HCT116 (cell line): ENCODE results near the gene ZNF423. TPM values are rescaled to one million over a fixed set of nuclear protein-coding genes. Genes with fewer than 3 reads are reported as not detected.

Source experiments
- ATAC-seq: fragments of 200-7000 bp; cut with Tn5 transposase; 2 replicates; pipeline ENCODE4 v1.9.1; 2020; ENCODE audit warnings: mild to moderate bottlenecking, moderate library complexity
- BruUV-seq: library from RNA; stranded (reverse); fragments of 400-500 nt; replicated peaks from 2 replicates; lab custom pipeline; 2021; lab: Mats Ljungman, UMichigan
- CTCF ChIA-PET: fragments of 300-600 bp; sonication (Branson Sonifier 250); formaldehyde crosslinking; loops from one replicate; lab custom pipeline; 2021; ENCODE audit warnings: antibody characterized with exemption; lab: Charles Lee
- POLR2A ChIA-PET: fragments of 300-600, 350-600 bp; sonication (Branson Sonifier 250); formaldehyde crosslinking; loops from one replicate; lab custom pipeline; 2021; ENCODE audit warnings: antibody characterized with exemption; lab: Charles Lee
- RAD21 ChIA-PET, 2 experiments: fragments of 300-600 bp; sonication (Branson Sonifier 250); formaldehyde crosslinking; loops; one replicate each; lab custom pipeline; 2023; ENCODE audit warnings: low total read pairs in 2 of 2; ENCODE audit not compliant: uncharacterized antibody in 2 of 2, unreplicated experiment in 2 of 2, low non-redundant PET in 1 of 2; lab: Charles Lee
- DNase-seq: peaks from one replicate; pipeline ENCODE4 v3.0.0-alpha.2; 2010; ENCODE audit warnings: low read depth, low spot score
- H2AFZ ChIP-seq: fragments of 200-600 bp; shearing (Covaris generic), sonication (generic); 2 replicates; pipeline ENCODE4 v1.6.1; 2017; ENCODE audit warnings: low read depth, mixed run types, mixed read lengths, antibody characterized with exemption, low read length; ENCODE audit not compliant: poor library complexity, severe bottlenecking
- H3K27ac ChIP-seq: 2 replicates; pipeline ENCODE4 v1.5.1; 2012; ENCODE audit warnings: low read depth, low read length
- H3K27me3 ChIP-seq: fragments of 200-600 bp; sonication (generic); 2 replicates; pipeline ENCODE4 v1.6.1; 2016; ENCODE audit warnings: mixed run types, low read length, mixed read lengths; ENCODE audit not compliant: insufficient read depth
- H3K36me3 ChIP-seq, 2 experiments: fragments of 200-500 bp in 1 of 2; fragments of 200-600 bp in 1 of 2; sonication (Bioruptor generic) in 1 of 2; sonication (generic) in 1 of 2; 2 replicates each; pipeline versions ENCODE4 v1.5.1 to v1.6.1; 2014 to 2016; ENCODE audit warnings: low read length in 2 of 2, inconsistent platforms in 1 of 2, mixed read lengths in 1 of 2, mixed run types in 1 of 2; ENCODE audit not compliant: insufficient read depth in 2 of 2, control insufficient read depth in 1 of 2
- H3K4me1 ChIP-seq, 2 experiments: fragments of 200-600 bp in 1 of 2; sonication (generic) in 1 of 2; 2 replicates each; pipeline versions ENCODE4 v1.5.1 to v1.6.1; 2012 to 2017; ENCODE audit warnings: low read length in 2 of 2, inconsistent platforms in 1 of 2, mild to moderate bottlenecking in 1 of 2, mixed read lengths in 1 of 2, mixed run types in 1 of 2, moderate library complexity in 1 of 2; ENCODE audit not compliant: insufficient read depth in 2 of 2, control insufficient read depth in 1 of 2
- H3K4me2 ChIP-seq: fragments of 200-600 bp; sonication (generic); 2 replicates; pipeline ENCODE4 v1.6.1; 2017; ENCODE audit warnings: mixed run types, low read length, mixed read lengths
- H3K4me3 ChIP-seq, 2 experiments: fragments of 200-600 bp in 1 of 2; sonication (generic) in 1 of 2; replicated peaks in 1 of 2; 2 replicates each; pipeline ENCODE4 v1.5.1; 2011 to 2016; ENCODE audit warnings: low read length in 2 of 2, control low read depth in 1 of 2, low read depth in 1 of 2, mild to moderate bottlenecking in 1 of 2, mixed read lengths in 1 of 2, mixed run types in 1 of 2
- H3K79me2 ChIP-seq: fragments of 200-600 bp; sonication (generic); 2 replicates; pipeline ENCODE4 v1.6.1; 2017; ENCODE audit warnings: mild to moderate bottlenecking, mixed run types, low read length, moderate library complexity, mixed read lengths; ENCODE audit not compliant: insufficient read depth
- H3K9ac ChIP-seq: fragments of 200-600 bp; sonication (generic); 2 replicates; pipeline ENCODE4 v1.6.1; 2016; ENCODE audit warnings: low read length, mixed read lengths
- H3K9me2 ChIP-seq: fragments of 200-600 bp; sonication (generic), shearing (Covaris generic); 2 replicates; pipeline ENCODE4 v1.6.1; 2017; ENCODE audit warnings: mixed run types, mild to moderate bottlenecking, moderate library complexity; ENCODE audit not compliant: insufficient read depth
- H3K9me3 ChIP-seq, 2 experiments: fragments of 200-500 bp in 1 of 2; fragments of 200-600 bp in 1 of 2; sonication (Bioruptor generic) in 1 of 2; sonication (generic) in 1 of 2; 2 replicates each; pipeline ENCODE4 v1.6.1; 2014 to 2017; ENCODE audit warnings: low read length in 2 of 2, mixed read lengths in 2 of 2, inconsistent platforms in 1 of 2, low read depth in 1 of 2, mild to moderate bottlenecking in 1 of 2, mixed run types in 1 of 2, moderate library complexity in 1 of 2; ENCODE audit not compliant: control insufficient read depth in 1 of 2, insufficient read depth in 1 of 2
- H4K20me1 ChIP-seq: fragments of 200-600 bp; sonication (generic), shearing (Covaris generic); 2 replicates; pipeline ENCODE4 v1.6.1; 2017; ENCODE audit warnings: mixed run types, mild to moderate bottlenecking, moderate library complexity; ENCODE audit not compliant: insufficient read depth
- RAD21 ChIP-seq: IDR thresholded peaks from 2 replicates; pipeline ENCODE4 v1.6.1; 2012; ENCODE audit warnings: low read depth, mild to moderate bottlenecking
- SIN3A ChIP-seq: IDR thresholded peaks from 2 replicates; pipeline ENCODE4 v1.6.1; 2012; ENCODE audit warnings: low read depth
- YY1 ChIP-seq: IDR thresholded peaks from 2 replicates; pipeline ENCODE4 v1.6.1; 2011; ENCODE audit warnings: low read length, low read depth, moderate library complexity, mild to moderate bottlenecking; ENCODE audit not compliant: insufficient replicate concordance; ENCODE audit errors: extremely low read depth
- intact Hi-C: fragments of 100-400 bp; cut with micrococcal nuclease; formaldehyde crosslinking; loops from 2 replicates; pipeline ENCODE4 v1.10.0; 2022
- total RNA-seq: library from RNA; stranded (reverse); gene quantifications from one replicate; pipeline ENCODE4 v1.2.1, GENCODE V29; 2021; ENCODE audit not compliant: unreplicated experiment
- TF ChIP-seq, protein P1 (sequence below): IDR thresholded peaks from 2 replicates; pipeline ENCODE4 v1.6.1; 2012; ENCODE audit warnings: low read depth

Gene ZNF423
- total RNA-seq, 1 experiment from 2014 or later = 0.22 TPM

DNA sequence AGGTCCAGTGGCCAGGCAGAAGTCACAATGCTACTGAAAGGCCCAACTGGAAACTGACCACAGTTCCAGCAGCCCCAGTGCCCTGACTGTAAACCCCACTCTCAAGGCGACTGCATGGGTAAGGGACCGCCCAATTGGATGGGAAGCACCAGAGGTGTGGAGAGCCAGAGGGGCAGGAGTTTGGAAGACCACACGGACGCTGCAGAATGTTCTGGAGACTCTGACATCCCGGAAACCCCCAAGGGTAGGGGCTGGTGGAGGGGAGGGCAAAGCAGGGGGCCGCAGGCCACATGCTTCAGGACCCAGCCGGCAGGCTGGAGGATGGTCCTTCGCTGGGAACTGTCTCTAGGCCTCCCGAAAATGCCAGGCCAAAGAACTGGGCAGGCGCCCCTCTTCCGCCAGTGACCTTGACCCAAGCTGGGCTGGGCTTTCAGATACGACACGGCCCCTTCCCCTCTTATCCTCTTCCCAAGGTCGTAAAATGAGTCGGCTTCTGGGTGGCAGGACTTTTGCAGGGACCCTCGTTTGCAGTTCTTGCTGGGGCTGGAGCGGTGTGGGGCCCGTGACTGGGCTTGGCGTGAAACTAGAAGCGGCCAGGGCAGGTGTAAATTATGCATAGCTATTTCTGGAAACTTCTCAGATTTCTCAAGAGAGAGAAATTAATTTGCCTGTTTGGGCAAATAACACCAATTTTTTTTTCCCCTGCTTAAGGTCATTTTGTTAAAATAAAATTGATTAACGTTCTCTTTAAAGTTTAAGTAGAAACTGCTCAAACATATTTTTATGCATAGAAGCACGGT is 372.1 kb downstream of the ZNF423 start:
- Histone ChIP-seq H3K4me2 (peak overlapping the region; percentile 42), H3K36me3 (no peaks in the 10 kb centered on the region), H3K79me2 (no peaks in the 10 kb centered on the region), H3K9ac (no peak overlapping the region), H3K27me3 (0 out of 2 replicates have a peak, but pooled peaks cover 6% of the 10 kb centered on the region), H3K27ac (no peak overlapping the region), H3K9me3 (no peaks in the 10 kb centered on the region), H3K4me3 (no peak overlapping the region), H3K9me2 (no peaks in the 10 kb centered on the region), H2AFZ (no peak overlapping the region), H3K4me1 (peaks cover 0 to 6% of the 10 kb centered on the region in 2 experiments; a peak in 1 of 4 replicates), H4K20me1 (no peaks in the 10 kb centered on the region)
- no peak for TF ChIP-seq YY1
- intact Hi-C loops = no loop called here
- BruUV-seq = no TSS peak
- CTCF ChIA-PET = no interaction called here
- RAD21 ChIA-PET = no interaction called here
- DNase-seq (no peak), ATAC-seq (no peak)
- POLR2A ChIA-PET = no interaction called here

- H3K36me3 ChIP-seq = no peaks in the 10 kb centered on the region
- CTCF ChIA-PET = interaction anchor here (0.9 kb wide), 1 partner anchor 9 kb away, joined by 3 read pairs; no protein-coding TSS in a partner anchor
- H3K9ac ChIP-seq = no peak overlapping the region
- H3K4me3 ChIP-seq = no peak overlapping the region
- peaks cover 0 to 6% of the 10 kb centered on the region in 2 experiments; a peak in 1 of 4 replicates for H3K4me1 ChIP-seq
- TF ChIP-seq SIN3A (no peak), RAD21 (no peak)
- TF ChIP-seq, protein P1, sequence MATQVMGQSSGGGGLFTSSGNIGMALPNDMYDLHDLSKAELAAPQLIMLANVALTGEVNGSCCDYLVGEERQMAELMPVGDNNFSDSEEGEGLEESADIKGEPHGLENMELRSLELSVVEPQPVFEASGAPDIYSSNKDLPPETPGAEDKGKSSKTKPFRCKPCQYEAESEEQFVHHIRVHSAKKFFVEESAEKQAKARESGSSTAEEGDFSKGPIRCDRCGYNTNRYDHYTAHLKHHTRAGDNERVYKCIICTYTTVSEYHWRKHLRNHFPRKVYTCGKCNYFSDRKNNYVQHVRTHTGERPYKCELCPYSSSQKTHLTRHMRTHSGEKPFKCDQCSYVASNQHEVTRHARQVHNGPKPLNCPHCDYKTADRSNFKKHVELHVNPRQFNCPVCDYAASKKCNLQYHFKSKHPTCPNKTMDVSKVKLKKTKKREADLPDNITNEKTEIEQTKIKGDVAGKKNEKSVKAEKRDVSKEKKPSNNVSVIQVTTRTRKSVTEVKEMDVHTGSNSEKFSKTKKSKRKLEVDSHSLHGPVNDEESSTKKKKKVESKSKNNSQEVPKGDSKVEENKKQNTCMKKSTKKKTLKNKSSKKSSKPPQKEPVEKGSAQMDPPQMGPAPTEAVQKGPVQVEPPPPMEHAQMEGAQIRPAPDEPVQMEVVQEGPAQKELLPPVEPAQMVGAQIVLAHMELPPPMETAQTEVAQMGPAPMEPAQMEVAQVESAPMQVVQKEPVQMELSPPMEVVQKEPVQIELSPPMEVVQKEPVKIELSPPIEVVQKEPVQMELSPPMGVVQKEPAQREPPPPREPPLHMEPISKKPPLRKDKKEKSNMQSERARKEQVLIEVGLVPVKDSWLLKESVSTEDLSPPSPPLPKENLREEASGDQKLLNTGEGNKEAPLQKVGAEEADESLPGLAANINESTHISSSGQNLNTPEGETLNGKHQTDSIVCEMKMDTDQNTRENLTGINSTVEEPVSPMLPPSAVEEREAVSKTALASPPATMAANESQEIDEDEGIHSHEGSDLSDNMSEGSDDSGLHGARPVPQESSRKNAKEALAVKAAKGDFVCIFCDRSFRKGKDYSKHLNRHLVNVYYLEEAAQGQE = no peak
- intact Hi-C loops = no loop called here
- POLR2A ChIA-PET = no interaction called here
- H4K20me1 ChIP-seq = no peaks in the 10 kb centered on the region
- peaks cover 11% of the 10 kb centered on the region for H3K27me3 ChIP-seq
- H2AFZ ChIP-seq = no peak overlapping the region
- no peak overlapping the region for H3K27ac ChIP-seq
- no peak overlapping the region for H3K4me2 ChIP-seq
- no peaks in the 10 kb centered on the region for H3K9me2 ChIP-seq
- no peaks in the 10 kb centered on the region for H3K79me2 ChIP-seq
- DNase-seq (no peak), ATAC-seq (no peak)
- RAD21 ChIA-PET = no interaction called here
- BruUV-seq = no TSS peak
- H3K9me3 ChIP-seq = no peaks in the 10 kb centered on the region
These were observed 372.7 kb downstream of the ZNF423 start for GRCh38 chr16:49483251-49483650.
